Parathyroid adenoma (tissue), 2 donors: Measurements from ENCODE around the gene FAM234B.

Experiments
- H2AFZ ChIP-seq: fragments of 300-600 bp; sonication (generic); one replicate; pipeline ENCODE4 v1.7.0; 2017; ENCODE audit warnings: antibody characterized with exemption, mild to moderate bottlenecking
- H3K27ac ChIP-seq: fragments of 300-600 bp; sonication (generic); one replicate; pipeline ENCODE4 v1.7.0; 2017
- H3K27me3 ChIP-seq: fragments of 300-600 bp; sonication (generic); one replicate; pipeline ENCODE4 v1.7.0; 2017; ENCODE audit warnings: low read length; ENCODE audit not compliant: control insufficient read depth, insufficient read depth
- H3K36me3 ChIP-seq: fragments of 300-600 bp; sonication (generic); one replicate; pipeline ENCODE4 v1.7.0; 2017; ENCODE audit warnings: low read length; ENCODE audit not compliant: control insufficient read depth, insufficient read depth
- H3K4me1 ChIP-seq: fragments of 300-600 bp; sonication (generic); one replicate; pipeline ENCODE4 v1.7.0; 2017; ENCODE audit warnings: control low read depth
- H3K4me2 ChIP-seq: fragments of 300-600 bp; sonication (generic); one replicate; pipeline ENCODE4 v1.7.0; 2017; ENCODE audit warnings: low read length
- H3K4me3 ChIP-seq: fragments of 300-600 bp; sonication (generic); one replicate; pipeline ENCODE4 v1.7.0; 2017; ENCODE audit warnings: low read depth, low read length
- H3K79me2 ChIP-seq: fragments of 300-600 bp; sonication (generic); one replicate; pipeline ENCODE4 v1.7.0; 2017; ENCODE audit warnings: control low read depth
- H3K9ac ChIP-seq: fragments of 300-600 bp; sonication (generic); one replicate; pipeline ENCODE4 v1.7.0; 2017; ENCODE audit warnings: mild to moderate bottlenecking
- H3K9me3 ChIP-seq: fragments of 300-600 bp; sonication (generic); one replicate; pipeline ENCODE4 v1.7.0; 2017; ENCODE audit warnings: low read length; ENCODE audit not compliant: control insufficient read depth
- CTCF ChIP-seq: fragments of 300-600 bp; sonication (generic); IDR thresholded peaks from one replicate; pipeline ENCODE4 v1.7.0; 2017; ENCODE audit warnings: antibody characterized with exemption, mild to moderate bottlenecking
- donor health status: primary hyperparathyroidism.

FAM234B gene

DNA sequence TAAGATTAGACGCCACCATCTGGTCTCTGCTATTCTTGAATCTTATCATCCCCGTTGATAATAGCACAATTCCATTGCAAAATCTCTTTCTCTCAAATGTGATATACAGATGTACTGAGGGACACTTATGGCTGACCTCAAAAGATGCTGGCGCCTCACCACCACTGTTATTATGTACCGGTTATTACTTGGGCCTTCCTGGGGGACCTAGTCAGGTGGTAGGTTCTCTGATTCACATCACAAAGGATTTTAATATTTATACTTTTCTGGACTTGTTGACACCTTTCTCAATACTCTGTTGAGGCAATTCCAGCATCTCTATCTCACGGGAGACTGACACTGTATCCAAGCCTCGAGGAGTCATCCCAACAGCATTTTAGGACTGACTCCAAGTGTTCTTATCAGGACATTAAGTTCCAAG is 21.3 kb upstream of the FAM234B start:
- no peak overlapping the region for H3K4me2 ChIP-seq
- H3K27ac ChIP-seq = no peak overlapping the region
- no peaks in the 10 kb centered on the region for H3K27me3 ChIP-seq
- no peaks in the 10 kb centered on the region for H3K79me2 ChIP-seq
- H2AFZ ChIP-seq = no peak overlapping the region
- no peaks in the 10 kb centered on the region for H3K9me3 ChIP-seq
- no peaks in the 10 kb centered on the region for H3K36me3 ChIP-seq
- no peaks in the 10 kb centered on the region for H3K4me1 ChIP-seq
- H3K9ac ChIP-seq = no peak overlapping the region
- no peak overlapping the region for H3K4me3 ChIP-seq
- no peak for TF ChIP-seq CTCF

DNA sequence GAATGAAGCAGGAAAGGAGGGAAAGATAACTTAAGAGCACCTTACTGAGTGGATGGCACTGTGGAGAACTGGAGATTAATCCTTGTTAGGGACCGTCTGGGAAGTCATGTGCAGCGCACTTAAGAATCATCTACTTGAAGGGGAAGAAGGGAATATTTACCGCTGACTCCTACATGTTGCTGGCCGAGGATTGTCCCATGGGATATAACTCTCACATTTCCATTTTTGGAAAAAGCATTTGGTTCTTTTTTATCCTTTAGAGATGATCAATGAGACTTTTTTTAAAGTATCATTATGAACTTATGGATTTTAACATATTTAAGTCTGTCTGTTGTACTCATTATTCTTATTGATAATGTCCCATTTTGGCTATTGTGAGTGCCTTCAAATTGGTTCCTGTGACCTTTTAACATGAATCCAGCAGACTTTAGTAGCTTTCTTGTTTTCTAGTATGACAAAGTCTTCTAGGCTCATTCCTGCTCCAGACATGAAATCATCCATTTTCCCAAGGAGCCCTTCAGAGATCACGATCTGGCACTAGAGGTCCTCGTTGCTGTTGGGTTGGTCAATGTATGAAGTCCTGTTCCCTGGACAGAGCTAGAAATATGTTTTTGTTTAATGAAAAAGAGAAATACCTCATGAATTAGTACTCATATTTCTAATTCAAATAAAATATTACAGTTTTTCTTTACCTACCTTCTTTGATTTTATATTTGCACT is 20.2 kb upstream of the FAM234B start:
- H3K27me3 ChIP-seq = no peaks in the 10 kb centered on the region
- H3K9ac ChIP-seq = no peak overlapping the region
- no peaks in the 10 kb centered on the region for H3K9me3 ChIP-seq

GRCh38 chr12:13024531-13024916 is 19.7 kb upstream of the FAM234B start:
- H3K9me3 ChIP-seq = no peaks in the 10 kb centered on the region
- H3K4me3 ChIP-seq = no peak overlapping the region
- TF ChIP-seq CTCF = no peak
- H3K4me1 ChIP-seq = no peaks in the 10 kb centered on the region
- no peaks in the 10 kb centered on the region for H3K36me3 ChIP-seq
- H3K79me2 ChIP-seq = no peaks in the 10 kb centered on the region
- no peak overlapping the region for H3K9ac ChIP-seq
- no peak overlapping the region for H3K27ac ChIP-seq
- H3K27me3 ChIP-seq = no peaks in the 10 kb centered on the region
- H2AFZ ChIP-seq = no peak overlapping the region
- H3K4me2 ChIP-seq = no peak overlapping the region

More for the DNA sequence above, 20.2 kb upstream of the FAM234B start:
- H3K4me3 ChIP-seq = no peak overlapping the region
- no peak overlapping the region for H2AFZ ChIP-seq
- no peaks in the 10 kb centered on the region for H3K79me2 ChIP-seq
- H3K4me2 ChIP-seq = no peak overlapping the region
- H3K36me3 ChIP-seq = no peaks in the 10 kb centered on the region
- TF ChIP-seq CTCF = no peak
- no peaks in the 10 kb centered on the region for H3K4me1 ChIP-seq
- no peak overlapping the region for H3K27ac ChIP-seq

DNA sequence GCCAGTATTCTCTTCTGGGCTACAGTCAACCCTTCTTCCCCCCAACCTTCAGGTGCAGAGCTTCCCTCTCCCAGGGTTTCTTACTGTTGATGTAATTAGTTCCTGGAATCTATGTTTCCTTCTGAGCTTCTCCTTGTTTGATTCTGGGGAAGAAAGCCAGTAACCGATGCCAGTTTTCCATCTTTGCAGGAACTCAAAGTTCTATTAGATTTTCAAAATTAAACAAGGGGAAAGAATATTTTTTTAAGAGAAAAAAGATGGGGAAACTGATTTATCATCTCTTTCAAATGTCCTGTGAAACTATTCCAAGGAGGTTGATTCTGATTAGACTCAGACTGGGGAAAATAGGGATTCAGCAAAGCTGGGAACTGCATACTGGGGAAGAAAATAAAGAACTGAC is 17.9 kb upstream of the FAM234B start:
- H2AFZ ChIP-seq = no peak overlapping the region
- no peak overlapping the region for H3K9ac ChIP-seq
- no peaks in the 10 kb centered on the region for H3K4me1 ChIP-seq
- no peaks in the 10 kb centered on the region for H3K79me2 ChIP-seq
- H3K27ac ChIP-seq = no peak overlapping the region
- H3K4me3 ChIP-seq = no peak overlapping the region
- no peaks in the 10 kb centered on the region for H3K27me3 ChIP-seq
- H3K9me3 ChIP-seq = no peaks in the 10 kb centered on the region
- H3K4me2 ChIP-seq = no peak overlapping the region
- no peak for TF ChIP-seq CTCF
- H3K36me3 ChIP-seq = no peaks in the 10 kb centered on the region

DNA sequence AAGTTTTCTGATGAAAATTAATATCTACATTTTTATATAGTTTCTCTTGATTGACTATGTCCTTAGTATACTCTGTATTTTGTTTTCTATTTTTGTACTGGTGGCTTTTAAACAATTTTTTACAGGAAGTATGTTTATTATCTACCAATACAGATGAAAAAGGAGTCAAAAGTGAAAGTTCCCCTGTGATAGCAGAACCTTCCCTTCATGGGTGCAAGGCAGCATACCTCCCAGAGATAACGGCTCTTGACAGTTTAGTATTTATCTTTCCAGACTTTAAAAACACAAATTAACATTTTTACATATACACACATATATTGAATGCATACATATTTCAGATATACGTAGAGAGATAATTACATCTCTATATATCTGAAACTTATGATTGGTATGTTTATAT is 17.1 kb upstream of the FAM234B start:
- Histone ChIP-seq H3K27me3 (no peaks in the 10 kb centered on the region), H2AFZ (no peak overlapping the region), H3K9ac (no peak overlapping the region), H3K4me2 (no peak overlapping the region), H3K27ac (no peak overlapping the region), H3K9me3 (no peaks in the 10 kb centered on the region), H3K36me3 (no peaks in the 10 kb centered on the region), H3K79me2 (no peaks in the 10 kb centered on the region), H3K4me3 (no peak overlapping the region), H3K4me1 (no peaks in the 10 kb centered on the region)
- no peak for TF ChIP-seq CTCF
